H9 (cell line): ENCODE data around the gene WFS1. TPM values are rescaled to one million over a fixed set of nuclear protein-coding genes. Genes with fewer than 3 reads are reported as not detected.

Experiments used
- DNase-seq: peaks from one replicate; pipeline ENCODE4 v3.0.0-alpha.2; 2017
- H2AFZ ChIP-seq: one replicate; pipeline ENCODE4 v1.6.1; 2013; ENCODE audit warnings: mild to moderate bottlenecking, low read length, control low read depth, moderate library complexity
- H2AK5ac ChIP-seq: 2 replicates; pipeline ENCODE4 v1.6.1; 2013; ENCODE audit warnings: low read length, control low read depth, mixed read lengths; ENCODE audit not compliant: insufficient read length
- H2BK120ac ChIP-seq: one replicate; pipeline ENCODE4 v1.6.1; 2013; ENCODE audit warnings: low read depth, mild to moderate bottlenecking, low read length, control low read depth, inconsistent platforms; ENCODE audit not compliant: poor library complexity, severe bottlenecking
- H2BK12ac ChIP-seq: 2 replicates; pipeline ENCODE4 v1.6.1; 2013; ENCODE audit warnings: low read length, control low read depth, mixed read lengths, low read depth; ENCODE audit not compliant: insufficient read length
- H2BK15ac ChIP-seq: 2 replicates; pipeline ENCODE4 v1.6.1; 2013; ENCODE audit warnings: low read depth, low read length, control low read depth
- H2BK20ac ChIP-seq: one replicate; pipeline ENCODE4 v1.6.1; 2013; ENCODE audit warnings: low read depth, mild to moderate bottlenecking, low read length, control low read depth, inconsistent platforms; ENCODE audit not compliant: poor library complexity, severe bottlenecking
- H2BK5ac ChIP-seq: 2 replicates; pipeline ENCODE4 v1.6.1; 2013; ENCODE audit warnings: low read length, control low read depth, mixed read lengths; ENCODE audit not compliant: insufficient read length
- H3K14ac ChIP-seq: 2 replicates; pipeline ENCODE4 v1.6.1; 2013; ENCODE audit warnings: low read length, control low read depth; ENCODE audit not compliant: insufficient read depth
- H3K18ac ChIP-seq: 2 replicates; pipeline ENCODE4 v1.6.1; 2013; ENCODE audit warnings: low read depth, mild to moderate bottlenecking, mixed read lengths, low read length, control low read depth; ENCODE audit not compliant: insufficient read length
- H3K23ac ChIP-seq: 2 replicates; pipeline ENCODE4 v1.6.1; 2013; ENCODE audit warnings: low read length, control low read depth, mixed read lengths, low read depth; ENCODE audit not compliant: insufficient read length
- H3K23me2 ChIP-seq: 2 replicates; pipeline ENCODE4 v1.6.1; 2013; ENCODE audit warnings: low read depth, mild to moderate bottlenecking, mixed read lengths, low read length, control low read depth; ENCODE audit not compliant: insufficient read length, poor library complexity, severe bottlenecking
- H3K27ac ChIP-seq: 2 replicates; pipeline ENCODE4 v1.5.1; 2013; ENCODE audit warnings: low read length, control low read depth, mixed read lengths, low read depth; ENCODE audit not compliant: insufficient read length
- H3K27me3 ChIP-seq: 2 replicates; pipeline ENCODE4 v1.6.1; 2013; ENCODE audit warnings: low read length, control low read depth, inconsistent platforms; ENCODE audit not compliant: insufficient read depth
- H3K4ac ChIP-seq: 2 replicates; pipeline ENCODE4 v1.6.1; 2013; ENCODE audit warnings: low read depth, mild to moderate bottlenecking, control low read depth, inconsistent platforms, low read length, moderate library complexity
- H3K4me1 ChIP-seq: 2 replicates; pipeline ENCODE4 v1.6.1; 2013; ENCODE audit warnings: low read length, control low read depth, inconsistent platforms; ENCODE audit not compliant: insufficient read depth
- H3K4me2 ChIP-seq: 2 replicates; pipeline ENCODE4 v1.6.1; 2013; ENCODE audit warnings: low read length, control low read depth, mixed read lengths; ENCODE audit not compliant: insufficient read length, insufficient read depth
- H3K56ac ChIP-seq: 2 replicates; pipeline ENCODE4 v1.6.1; 2013; ENCODE audit warnings: low read depth, mild to moderate bottlenecking, mixed read lengths, low read length, control low read depth; ENCODE audit not compliant: insufficient read length
- H3K79me1 ChIP-seq: 2 replicates; pipeline ENCODE4 v1.6.1; 2013; ENCODE audit warnings: low read depth, mild to moderate bottlenecking, moderate library complexity, low read length, control low read depth, inconsistent platforms; ENCODE audit not compliant: insufficient read depth, poor library complexity, severe bottlenecking
- H3K79me2 ChIP-seq: 2 replicates; pipeline ENCODE4 v1.6.1; 2013; ENCODE audit warnings: low read length, control low read depth, inconsistent platforms; ENCODE audit not compliant: insufficient read depth
- H3K9ac ChIP-seq: 2 replicates; pipeline ENCODE4 v1.6.1; 2013; ENCODE audit warnings: low read length, control low read depth, mixed read lengths; ENCODE audit not compliant: insufficient read length; ENCODE audit errors: extremely low read depth
- H3K9me3 ChIP-seq: one replicate; pipeline ENCODE4 v1.6.1; 2013; ENCODE audit warnings: low read depth, low read length, inconsistent platforms; ENCODE audit not compliant: control insufficient read depth
- H3T11ph ChIP-seq: one replicate; pipeline ENCODE4 v1.6.1; 2013; ENCODE audit warnings: mild to moderate bottlenecking, low read length, control low read depth, inconsistent platforms
- H4K20me1 ChIP-seq: one replicate; pipeline ENCODE4 v1.6.1; 2013; ENCODE audit not compliant: control insufficient read depth, insufficient read length, insufficient read depth
- H4K5ac ChIP-seq: 2 replicates; pipeline ENCODE4 v1.6.1; 2013; ENCODE audit warnings: low read depth, mild to moderate bottlenecking, mixed read lengths, low read length, control low read depth; ENCODE audit not compliant: insufficient read length
- H4K8ac ChIP-seq: replicated peaks from 2 replicates; pipeline ENCODE4 v1.6.1; 2013; ENCODE audit warnings: low read length, control low read depth, mixed read lengths, low read depth; ENCODE audit not compliant: insufficient read length
- H4K91ac ChIP-seq: 2 replicates; pipeline ENCODE4 v1.6.1; 2013; ENCODE audit warnings: low read depth, mild to moderate bottlenecking, moderate library complexity, mixed read lengths, low read length, control low read depth; ENCODE audit not compliant: insufficient read length
- H3K27ac Mint-ChIP-seq, 3 experiments: 2 replicates in 2 of 3; 3 replicates in 1 of 3; pipeline ENCODE4 v1.8.0; 2020 to 2021; ENCODE audit warnings: mixed read lengths in 3 of 3, mild to moderate bottlenecking in 1 of 3, moderate library complexity in 1 of 3
- H3K27me3 Mint-ChIP-seq: 2 replicates; pipeline ENCODE4 v1.8.0; 2021; ENCODE audit warnings: low read depth, mild to moderate bottlenecking, moderate library complexity, mixed read lengths
- H3K36me3 Mint-ChIP-seq, 3 experiments: 2 replicates in 2 of 3; 3 replicates in 1 of 3; pipeline ENCODE4 v1.8.0; 2020 to 2021; ENCODE audit warnings: low read depth in 3 of 3, mixed read lengths in 3 of 3; ENCODE audit not compliant: insufficient read depth in 1 of 3
- H3K4me1 Mint-ChIP-seq, 2 experiments: 2 replicates each; pipeline ENCODE4 v1.8.0; 2020; ENCODE audit warnings: mixed read lengths in 2 of 2
- H3K4me3 Mint-ChIP-seq, 2 experiments: 2 replicates in 1 of 2; 3 replicates in 1 of 2; pipeline ENCODE4 v1.8.0; 2020 to 2021; ENCODE audit warnings: mild to moderate bottlenecking in 2 of 2, mixed read lengths in 2 of 2, moderate library complexity in 1 of 2
- H3K9me3 Mint-ChIP-seq, 2 experiments: 2 replicates in 1 of 2; 3 replicates in 1 of 2; pipeline ENCODE4 v1.8.0; 2020; ENCODE audit warnings: mild to moderate bottlenecking in 2 of 2, mixed read lengths in 2 of 2, moderate library complexity in 1 of 2
- CTCF ChIP-seq: fragments of 200-600 bp; sonication (generic); conservative IDR thresholded peaks from 3 replicates; pipeline ENCODE4 v1.8.0; 2021; ENCODE audit warnings: antibody characterized with exemption, mild to moderate bottlenecking
- WGBS: extraction: QIAGEN DNeasy Blood & Tissue Kit; methylation state at CpG from one replicate; pipeline ENCODE4 v1.1.7; 2013; ENCODE audit warnings: missing lambda C conversion rate, low lambda C conversion rate, mixed read lengths; ENCODE audit not compliant: insufficient read length; ENCODE audit errors: extremely low coverage; 5-methylcytosine and 5-hydroxymethylcytosine counted together
- total RNA-seq: library from RNA; stranded (reverse); gene quantifications from 2 replicates; pipeline ENCODE4 v1.2.1, GENCODE V29; 2021

Gene WFS1
- total RNA-seq, 1 experiment from 2014 or later, result 18.9 TPM

DNA sequence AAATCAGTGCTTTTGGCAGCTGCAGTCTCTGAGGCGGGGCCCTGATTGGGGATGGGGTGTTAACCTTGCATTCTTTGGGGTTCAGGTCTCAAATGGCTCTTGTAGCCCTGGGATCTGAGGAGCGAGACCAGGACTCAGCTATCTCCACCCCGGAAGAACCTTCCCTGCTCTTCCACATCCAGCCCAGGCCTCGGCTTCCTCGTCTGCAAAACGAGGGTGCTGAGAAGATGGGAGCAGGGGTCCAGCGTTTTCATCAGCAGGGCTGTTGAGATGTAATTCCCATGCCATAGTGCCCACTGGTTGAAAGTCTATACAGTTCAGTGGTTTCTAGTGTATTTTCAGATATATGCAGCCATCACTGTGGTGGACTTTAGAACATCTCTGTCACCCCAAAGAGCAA is 34.6 kb upstream of the WFS1 start:
- Histone ChIP-seq H3K4me2 (no peak overlapping the region), H3K27me3 (no peaks in the 10 kb centered on the region), H3T11ph (no peak overlapping the region), H3K79me1 (no peaks in the 10 kb centered on the region), H2BK12ac (no peak overlapping the region), H2BK120ac (no peak overlapping the region), H3K9ac (no peak overlapping the region), H4K20me1 (no peaks in the 10 kb centered on the region), H3K27ac (no peak overlapping the region), H2AFZ (no peak overlapping the region), H3K56ac (no peak overlapping the region), H3K4ac (no peak overlapping the region), H2BK20ac (no peak overlapping the region), H2BK5ac (no peak overlapping the region), H4K8ac (no peak overlapping the region), H2AK5ac (no peak overlapping the region), H3K9me3 (no peaks in the 10 kb centered on the region), H3K23ac (no peak overlapping the region), H2BK15ac (no peak overlapping the region), H3K18ac (no peak overlapping the region), H3K79me2 (no peaks in the 10 kb centered on the region), H3K14ac (no peak overlapping the region), H4K5ac (no peak overlapping the region), H3K4me1 (no peaks in the 10 kb centered on the region), H3K23me2 (no peaks in the 10 kb centered on the region), H4K91ac (no peak overlapping the region)
- H3K4me3 Mint-ChIP-seq, result no peak overlapping the region
- H3K4me1 Mint-ChIP-seq, result no peaks in the 10 kb centered on the region
- TF ChIP-seq CTCF, result no peak
- peaks cover 7% of the 10 kb centered on the region; the same call in 1 of the 2 replicates for H3K27me3 Mint-ChIP-seq
- WGBS, result no CpG with 5 or more reads among the region's 7 CpGs
- no peak for DNase-seq
- H3K36me3 Mint-ChIP-seq, result no peaks in the 10 kb centered on the region
- H3K27ac Mint-ChIP-seq, result no peak overlapping the region
- H3K9me3 Mint-ChIP-seq, result no peaks in the 10 kb centered on the region
